Progenitor cell of endocrine pancreas (in vitro differentiated cells): Measurements from ENCODE around the gene PRIM2. TPM values are rescaled to one million over a fixed set of nuclear protein-coding genes. Genes with fewer than 3 reads are reported as not detected.
"Not testable (repeated sequence)": the region's sequence is repeated elsewhere in the genome, so short reads cannot be mapped to it uniquely, and the experiment has no call there.

Source experiments
- DNase-seq: peaks from one replicate; pipeline ENCODE4 v3.0.0; 2021; ENCODE audit warnings: low spot score; ENCODE audit not compliant: unreplicated experiment
- H3K27ac Mint-ChIP-seq: 2 replicates; pipeline ENCODE4 v1.8.0; 2021; ENCODE audit warnings: mild to moderate bottlenecking, moderate library complexity, mixed read lengths
- H3K27me3 Mint-ChIP-seq: 2 replicates; pipeline ENCODE4 v1.8.0; 2021; ENCODE audit warnings: mixed read lengths
- H3K36me3 Mint-ChIP-seq: 2 replicates; pipeline ENCODE4 v1.8.0; 2022; ENCODE audit warnings: mixed read lengths; ENCODE audit not compliant: insufficient read depth
- H3K4me1 Mint-ChIP-seq: 2 replicates; pipeline ENCODE4 v1.8.0; 2021; ENCODE audit warnings: low read depth, mixed read lengths
- H3K4me3 Mint-ChIP-seq: 2 replicates; pipeline ENCODE4 v1.8.0; 2021; ENCODE audit warnings: low read depth, mild to moderate bottlenecking, moderate library complexity, mixed read lengths
- H3K9me3 Mint-ChIP-seq: 2 replicates; pipeline ENCODE4 v1.8.0; 2021; ENCODE audit warnings: low read depth, mixed read lengths
- CTCF ChIP-seq: fragments of 200-600 bp; sonication (generic); IDR thresholded peaks from one replicate; pipeline ENCODE4 v1.5.0; 2021; ENCODE audit warnings: antibody characterized with exemption, mild to moderate bottlenecking; ENCODE audit not compliant: unreplicated experiment
- microRNA-seq: library from miRNA; unstranded; fragments of <30 nt; microRNA quantifications from one replicate; pipeline ENCODE4 v1.1.0, GENCODE V29; 2020; ENCODE audit warnings: borderline number of aligned reads; ENCODE audit not compliant: unreplicated experiment
- total RNA-seq: library from RNA; stranded (reverse); gene quantifications from 2 replicates; pipeline ENCODE4 v1.2.1, GENCODE V29; 2021

Gene PRIM2
- total RNA-seq, 1 donor from 2014 or later: 26.2 TPM

- not testable (repeated sequence) for H3K4me3 Mint-ChIP-seq, H3K27ac Mint-ChIP-seq, H3K36me3 Mint-ChIP-seq, H3K4me1 Mint-ChIP-seq, H3K27me3 Mint-ChIP-seq, DNase-seq, H3K9me3 Mint-ChIP-seq
These were observed 343.5 kb downstream of the PRIM2 start for GRCh38 chr6:57660940-57661339.

GRCh38 chr6:57668108-57668507 is 350.7 kb downstream of the PRIM2 start:
- H3K27ac Mint-ChIP-seq, H3K4me3 Mint-ChIP-seq, H3K36me3 Mint-ChIP-seq, H3K4me1 Mint-ChIP-seq, H3K27me3 Mint-ChIP-seq, DNase-seq, H3K9me3 Mint-ChIP-seq: not testable (repeated sequence)

- H3K4me1 Mint-ChIP-seq, H3K36me3 Mint-ChIP-seq, DNase-seq, H3K27ac Mint-ChIP-seq, H3K9me3 Mint-ChIP-seq, H3K4me3 Mint-ChIP-seq, H3K27me3 Mint-ChIP-seq: not testable (repeated sequence)
These were observed 353.8 kb downstream of the PRIM2 start for GRCh38 chr6:57671237-57671636.

GRCh38 chr6:57671937-57672627 is 354.7 kb downstream of the PRIM2 start:
- not testable (repeated sequence) for DNase-seq, H3K9me3 Mint-ChIP-seq, H3K27ac Mint-ChIP-seq, H3K4me3 Mint-ChIP-seq, H3K27me3 Mint-ChIP-seq, H3K4me1 Mint-ChIP-seq, H3K36me3 Mint-ChIP-seq
- TF ChIP-seq CTCF: peak; percentile 29

- H3K27me3 Mint-ChIP-seq, H3K27ac Mint-ChIP-seq, DNase-seq, H3K4me3 Mint-ChIP-seq, H3K9me3 Mint-ChIP-seq, H3K36me3 Mint-ChIP-seq, H3K4me1 Mint-ChIP-seq: not testable (repeated sequence)
These were observed 355.9 kb downstream of the PRIM2 start for GRCh38 chr6:57673281-57673680.

GRCh38 chr6:57675386-57675785 is 358.0 kb downstream of the PRIM2 start:
- not testable (repeated sequence) for H3K4me1 Mint-ChIP-seq, H3K9me3 Mint-ChIP-seq, H3K36me3 Mint-ChIP-seq, H3K4me3 Mint-ChIP-seq, H3K27ac Mint-ChIP-seq, DNase-seq, H3K27me3 Mint-ChIP-seq

- H3K27me3 Mint-ChIP-seq, DNase-seq, H3K36me3 Mint-ChIP-seq, H3K4me1 Mint-ChIP-seq, H3K4me3 Mint-ChIP-seq, H3K27ac Mint-ChIP-seq: not testable (repeated sequence)
- H3K9me3 Mint-ChIP-seq: peaks cover 31% of the 10 kb centered on the region
These were observed 379.0 kb downstream of the PRIM2 start for GRCh38 chr6:57696382-57696781.

Small RNA genes within 50 kb of the gene (microRNA-seq; reads per million reads assigned to microRNA genes)
- not detected for gene MIR548U

Other genes starting within 250 kb of the PRIM2 start
- gene ZNF451, start 227.4 kb upstream of the PRIM2 start, total RNA-seq: 66.3 and 70.6 TPM in 2 replicates
- 4.8 and 4.9 TPM in 2 replicates for gene BAG2, start 145.3 kb upstream of the PRIM2 start, total RNA-seq
- gene RAB23, start 95.3 kb upstream of the PRIM2 start, total RNA-seq: 15.3 and 16.6 TPM in 2 replicates